Neutrophil (primary cell): ENCODE data around the gene JPH2.

Experiments used
- H3K27ac ChIP-seq: fragments of 200-600 bp; sonication (generic); 2 replicates; pipeline ENCODE4 v1.5.1; 2016; ENCODE audit warnings: mild to moderate bottlenecking, moderate library complexity
- H3K27me3 ChIP-seq: fragments of 200-600 bp; sonication (generic); 2 replicates; pipeline ENCODE4 v1.6.0; 2016; ENCODE audit warnings: mild to moderate bottlenecking
- H3K36me3 ChIP-seq: fragments of 200-600 bp; sonication (generic); 2 replicates; pipeline ENCODE4 v1.5.1; 2017
- H3K4me1 ChIP-seq, 2 experiments: fragments of 200-600 bp in 1 of 2; sonication (generic) in 1 of 2; 1 replicate in 1 of 2; 2 replicates in 1 of 2; pipeline versions ENCODE4 v1.5.1 to v1.6.1; 2013 to 2016; ENCODE audit warnings: low read depth in 1 of 2, low read length in 1 of 2, mild to moderate bottlenecking in 1 of 2, moderate library complexity in 1 of 2; ENCODE audit not compliant: control insufficient read depth in 1 of 2, insufficient read depth in 1 of 2
- H3K4me3 ChIP-seq, 2 experiments: fragments of 200-600 bp in 1 of 2; sonication (generic) in 1 of 2; 1 replicate in 1 of 2; 2 replicates in 1 of 2; pipeline ENCODE4 v1.5.1; 2013 to 2016; ENCODE audit warnings: low read depth in 1 of 2, low read length in 1 of 2, mild to moderate bottlenecking in 1 of 2, moderate library complexity in 1 of 2
- H3K9me3 ChIP-seq: fragments of 200-600 bp; sonication (generic); 2 replicates; pipeline ENCODE4 v1.5.1; 2016
- TF ChIP-seq, protein P1 (sequence below): fragments of 200-600 bp; sonication (generic); IDR thresholded peaks from 2 replicates; pipeline ENCODE4 v1.5.1; 2016; ENCODE audit warnings: antibody characterized with exemption

The JPH2 gene

DNA sequence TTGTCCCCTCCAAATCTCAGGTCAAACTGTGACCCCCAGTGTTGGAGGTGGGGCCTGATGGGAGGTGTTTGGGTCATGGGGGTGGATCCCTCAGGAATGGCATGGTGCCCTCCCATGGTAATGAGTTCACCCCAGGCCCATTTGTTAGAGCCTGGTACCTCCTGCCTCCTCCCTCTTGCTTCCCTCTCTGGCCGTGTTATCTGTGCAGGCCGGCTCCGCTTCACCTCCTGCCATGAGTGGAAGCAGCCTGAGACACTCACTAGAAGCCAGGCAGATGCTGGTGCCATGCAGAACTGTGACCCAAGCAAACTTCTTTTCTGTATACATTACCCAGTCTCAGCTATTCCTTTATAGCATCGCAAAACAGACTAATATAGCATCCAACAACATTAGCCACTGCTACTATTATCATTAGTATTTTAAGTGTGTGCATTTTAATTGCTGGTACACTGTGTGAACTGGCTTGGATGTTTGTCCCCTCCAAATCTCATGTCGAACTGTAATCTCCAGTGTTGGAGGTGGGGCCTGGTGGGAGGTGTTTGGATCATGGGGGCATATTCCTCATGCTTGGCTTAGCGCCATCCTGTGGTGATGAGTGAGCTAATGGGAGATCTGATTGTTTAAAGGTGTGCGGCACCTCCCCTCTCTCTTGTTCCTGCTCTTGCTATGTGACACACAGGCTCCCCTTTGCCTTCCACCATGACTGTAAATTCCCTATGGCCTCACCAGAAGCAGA is 35.8 kb upstream of the JPH2 start:
- Histone ChIP-seq H3K27ac (no peak overlapping the region), H3K9me3 (no peaks in the 10 kb centered on the region), H3K27me3 (peaks cover 16% of the 10 kb centered on the region), H3K36me3 (no peaks in the 10 kb centered on the region), H3K4me1 (peaks cover 0 to 3% of the 10 kb centered on the region in 2 experiments), H3K4me3 (no peak overlapping the region)
- TF ChIP-seq, protein P1, sequence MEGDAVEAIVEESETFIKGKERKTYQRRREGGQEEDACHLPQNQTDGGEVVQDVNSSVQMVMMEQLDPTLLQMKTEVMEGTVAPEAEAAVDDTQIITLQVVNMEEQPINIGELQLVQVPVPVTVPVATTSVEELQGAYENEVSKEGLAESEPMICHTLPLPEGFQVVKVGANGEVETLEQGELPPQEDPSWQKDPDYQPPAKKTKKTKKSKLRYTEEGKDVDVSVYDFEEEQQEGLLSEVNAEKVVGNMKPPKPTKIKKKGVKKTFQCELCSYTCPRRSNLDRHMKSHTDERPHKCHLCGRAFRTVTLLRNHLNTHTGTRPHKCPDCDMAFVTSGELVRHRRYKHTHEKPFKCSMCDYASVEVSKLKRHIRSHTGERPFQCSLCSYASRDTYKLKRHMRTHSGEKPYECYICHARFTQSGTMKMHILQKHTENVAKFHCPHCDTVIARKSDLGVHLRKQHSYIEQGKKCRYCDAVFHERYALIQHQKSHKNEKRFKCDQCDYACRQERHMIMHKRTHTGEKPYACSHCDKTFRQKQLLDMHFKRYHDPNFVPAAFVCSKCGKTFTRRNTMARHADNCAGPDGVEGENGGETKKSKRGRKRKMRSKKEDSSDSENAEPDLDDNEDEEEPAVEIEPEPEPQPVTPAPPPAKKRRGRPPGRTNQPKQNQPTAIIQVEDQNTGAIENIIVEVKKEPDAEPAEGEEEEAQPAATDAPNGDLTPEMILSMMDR, result no peak

GRCh38 chr20:44222027-44222426 is 35.0 kb upstream of the JPH2 start:
- no peak overlapping the region for H3K27ac ChIP-seq
- H3K4me1 ChIP-seq, result peaks cover 0 to 7% of the 10 kb centered on the region in 2 experiments
- no peak overlapping the region for H3K4me3 ChIP-seq
- no peaks in the 10 kb centered on the region for H3K9me3 ChIP-seq
- peaks cover 20% of the 10 kb centered on the region for H3K27me3 ChIP-seq
- H3K36me3 ChIP-seq, result no peaks in the 10 kb centered on the region
- TF ChIP-seq, protein P1, result no peak

- H3K27ac ChIP-seq, result no peak overlapping the region
Measured at GRCh38 chr20:44221368-44221954, 34.5 kb upstream of the JPH2 start.

DNA sequence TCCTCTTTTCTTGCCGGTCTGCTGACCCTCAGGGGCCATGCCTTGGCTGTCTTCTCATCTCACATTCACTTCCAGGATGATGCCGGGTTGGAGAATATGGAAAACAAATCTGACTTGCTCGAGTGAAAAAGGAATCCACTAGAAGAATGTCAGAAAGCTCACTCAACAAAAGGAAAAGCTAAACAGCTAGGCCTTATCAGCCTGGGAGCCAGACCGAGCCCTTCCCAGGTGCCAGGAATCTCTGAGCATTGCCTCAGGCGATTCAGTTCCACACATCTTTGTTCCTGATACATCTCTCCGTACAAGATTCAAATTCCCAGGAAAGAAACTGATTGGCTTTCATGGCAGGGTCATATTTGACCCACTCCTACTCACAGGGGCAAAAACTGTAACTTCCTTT is 32.8 kb upstream of the JPH2 start:
- H3K4me1 ChIP-seq, result peaks cover 11 to 22% of the 10 kb centered on the region in 2 experiments
- H3K27ac ChIP-seq, result no peak overlapping the region
- H3K4me3 ChIP-seq, result no peak overlapping the region
- H3K27me3 ChIP-seq, result peaks cover 20% of the 10 kb centered on the region
- H3K36me3 ChIP-seq, result no peaks in the 10 kb centered on the region
- TF ChIP-seq, protein P1, result no peak
- H3K9me3 ChIP-seq, result no peaks in the 10 kb centered on the region

More at GRCh38 chr20:44221368-44221954, 34.5 kb upstream of the JPH2 start:
- no peaks in the 10 kb centered on the region for H3K36me3 ChIP-seq
- peaks cover 20% of the 10 kb centered on the region for H3K27me3 ChIP-seq
- H3K4me3 ChIP-seq, result no peak overlapping the region
- no peaks in the 10 kb centered on the region for H3K9me3 ChIP-seq
- TF ChIP-seq, protein P1, result no peak
- H3K4me1 ChIP-seq, result peaks cover 0 to 7% of the 10 kb centered on the region in 2 experiments

GRCh38 chr20:44219170-44219730 is 32.3 kb upstream of the JPH2 start:
- Histone ChIP-seq H3K27me3 (peaks cover 20% of the 10 kb centered on the region), H3K4me1 (peaks cover 11 to 22% of the 10 kb centered on the region in 2 experiments), H3K27ac (no peak overlapping the region), H3K36me3 (no peaks in the 10 kb centered on the region), H3K9me3 (no peaks in the 10 kb centered on the region), H3K4me3 (no peak overlapping the region)
- TF ChIP-seq, protein P1, result no peak
